Kidney epithelial cell (primary cell): ENCODE measurements around the gene RUBCN. TPM values are rescaled to one million over a fixed set of nuclear protein-coding genes. Genes with fewer than 3 reads are reported as not detected.
A peak's percentile ranks its signal among the peaks of the same experiment; 100 is the strongest.

ENCODE experiments used
- DNase-seq: peaks from one replicate; pipeline ENCODE4 v3.0.0-alpha.2; 2010; ENCODE audit warnings: low read depth
- H3K27me3 ChIP-seq: 2 replicates; pipeline ENCODE4 v1.6.0; 2011; ENCODE audit warnings: low read length; ENCODE audit not compliant: control insufficient read depth, insufficient read depth
- H3K36me3 ChIP-seq: 2 replicates; pipeline ENCODE4 v1.5.1; 2011; ENCODE audit warnings: low read length; ENCODE audit not compliant: control insufficient read depth, insufficient read depth
- H3K4me3 ChIP-seq: 2 replicates; pipeline ENCODE4 v1.5.1; 2011; ENCODE audit warnings: low read depth, mild to moderate bottlenecking, control low read depth, low read length
- CTCF ChIP-seq: IDR thresholded peaks from 2 replicates; pipeline ENCODE4 v1.5.1; 2011; ENCODE audit warnings: mild to moderate bottlenecking, moderate library complexity, low read length, control low read depth, inconsistent platforms; ENCODE audit not compliant: insufficient read depth, poor library complexity, severe bottlenecking
- total RNA-seq: library from RNA; depleted of rRNA; stranded (reverse); fragments of >200 nt; gene quantifications from 2 replicates; pipeline ENCODE4 v1.2.3, GENCODE V29; 2015

The RUBCN gene
- total RNA-seq, 1 donor from 2014 or later = 47.3 TPM

DNA sequence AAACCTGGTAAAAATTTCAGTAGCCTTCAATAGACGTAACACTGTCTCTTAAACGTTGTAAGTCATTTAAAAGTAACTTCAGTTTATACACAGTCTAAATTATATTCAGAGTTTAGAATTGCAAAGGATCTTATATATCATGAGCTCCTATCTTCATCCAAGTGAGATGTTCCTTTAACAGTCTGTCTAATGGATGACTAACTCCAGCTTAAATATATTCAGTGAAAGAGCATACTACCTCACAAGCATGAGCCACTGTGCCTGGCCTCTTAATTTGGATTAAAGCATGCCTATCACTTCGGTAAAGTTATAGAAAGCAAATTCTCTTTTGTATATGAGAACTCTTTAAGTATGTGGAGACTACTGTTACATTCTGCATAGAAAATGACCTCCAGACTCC is 20.0 kb upstream of the RUBCN start:
- Histone ChIP-seq H3K4me3 (no peak overlapping the region), H3K36me3 (no peaks in the 10 kb centered on the region), H3K27me3 (no peaks in the 10 kb centered on the region)
- DNase-seq = no peak
- no peak for TF ChIP-seq CTCF

GRCh38 chr3:197753263-197753662 is 16.6 kb upstream of the RUBCN start:
- TF ChIP-seq CTCF = no peak
- H3K4me3 ChIP-seq = no peak overlapping the region

GRCh38 chr3:197752107-197752506 is 15.4 kb upstream of the RUBCN start:
- no peak for DNase-seq
- Histone ChIP-seq H3K4me3 (no peak overlapping the region), H3K36me3 (no peaks in the 10 kb centered on the region), H3K27me3 (no peaks in the 10 kb centered on the region)
- no peak for TF ChIP-seq CTCF

More at GRCh38 chr3:197753263-197753662, 16.6 kb upstream of the RUBCN start:
- Histone ChIP-seq H3K36me3 (no peaks in the 10 kb centered on the region), H3K27me3 (no peaks in the 10 kb centered on the region)
- DNase-seq = no peak

GRCh38 chr3:197750858-197751737 is 14.4 kb upstream of the RUBCN start:
- Histone ChIP-seq H3K27me3 (no peaks in the 10 kb centered on the region), H3K36me3 (no peaks in the 10 kb centered on the region), H3K4me3 (peak overlapping the region; percentile 86)
- no peak for DNase-seq
- TF ChIP-seq CTCF = no peak

GRCh38 chr3:197750396-197750831 is 13.7 kb upstream of the RUBCN start:
- no peak for DNase-seq
- no peaks in the 10 kb centered on the region for H3K36me3 ChIP-seq
- no peaks in the 10 kb centered on the region for H3K27me3 ChIP-seq
- no peak for TF ChIP-seq CTCF
- H3K4me3 ChIP-seq = peak overlapping the region; percentile 86
